Liver (tissue), 3 donors: Measurements from ENCODE around the gene ARHGAP10.

Source experiments
- ATF3 ChIP-seq: IDR thresholded peaks from 2 replicates; pipeline ENCODE4 v1.6.1; 2016; ENCODE audit warnings: antibody characterized with exemption
- CTCF ChIP-seq: fragments of 150-350 bp; IDR thresholded peaks from 2 replicates; pipeline ENCODE4 v1.5.1; 2017; ENCODE audit warnings: improper control_type of control experiment, low read depth, low read length; ENCODE audit not compliant: missing input control
- FOXA1 ChIP-seq: IDR thresholded peaks from 2 replicates; pipeline ENCODE4 v1.6.1; 2016; ENCODE audit warnings: antibody characterized with exemption
- HNF4G ChIP-seq: IDR thresholded peaks from 2 replicates; pipeline ENCODE4 v1.6.1; 2016; ENCODE audit warnings: antibody characterized with exemption
- RXRA ChIP-seq, 2 donors: IDR thresholded peaks; 2 replicates each; pipeline ENCODE4 v1.6.1; 2017 to 2018; ENCODE audit warnings: antibody characterized with exemption in 2 of 2, mild to moderate bottlenecking in 1 of 2
- TAF1 ChIP-seq: conservative IDR thresholded peaks from 2 replicates; pipeline ENCODE4 v1.6.1; 2016; ENCODE audit warnings: antibody characterized with exemption, mild to moderate bottlenecking
- TF ChIP-seq, protein P1 (sequence below): IDR thresholded peaks from 2 replicates; pipeline ENCODE4 v1.6.1; 2016; ENCODE audit warnings: antibody characterized with exemption, mild to moderate bottlenecking
- TF ChIP-seq, protein P2 (sequence below): IDR thresholded peaks from 2 replicates; pipeline ENCODE4 v1.6.1; 2016; ENCODE audit warnings: antibody characterized with exemption
- donor health status: healthy.
- donor health status: healthy.

DNA sequence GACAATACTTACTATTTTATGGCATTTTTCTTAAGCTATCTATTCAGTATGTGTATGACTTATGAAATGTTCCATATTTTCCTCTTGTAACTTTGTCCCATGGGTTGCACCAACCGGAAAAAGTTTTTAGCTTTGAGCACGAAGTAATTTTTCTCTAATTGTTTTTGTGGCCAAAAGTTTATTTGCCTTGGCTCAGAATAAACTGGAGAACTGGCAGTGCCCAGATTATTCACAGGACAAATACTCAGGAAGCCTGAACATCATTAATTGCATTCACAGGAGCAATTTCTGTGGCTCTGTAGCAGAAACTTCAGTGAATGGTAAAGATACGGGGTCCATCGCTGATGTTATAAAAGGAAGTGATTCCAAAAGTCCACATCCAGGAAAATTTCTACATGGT is 184.5 kb downstream of the ARHGAP10 start:
- TF ChIP-seq CTCF (no peak), FOXA1 (no peak), TAF1 (no peak), HNF4G (no peak), ATF3 (no peak), RXRA (IDR thresholded peaks at IDR 0.05) (no peak)
- TF ChIP-seq, protein P1, sequence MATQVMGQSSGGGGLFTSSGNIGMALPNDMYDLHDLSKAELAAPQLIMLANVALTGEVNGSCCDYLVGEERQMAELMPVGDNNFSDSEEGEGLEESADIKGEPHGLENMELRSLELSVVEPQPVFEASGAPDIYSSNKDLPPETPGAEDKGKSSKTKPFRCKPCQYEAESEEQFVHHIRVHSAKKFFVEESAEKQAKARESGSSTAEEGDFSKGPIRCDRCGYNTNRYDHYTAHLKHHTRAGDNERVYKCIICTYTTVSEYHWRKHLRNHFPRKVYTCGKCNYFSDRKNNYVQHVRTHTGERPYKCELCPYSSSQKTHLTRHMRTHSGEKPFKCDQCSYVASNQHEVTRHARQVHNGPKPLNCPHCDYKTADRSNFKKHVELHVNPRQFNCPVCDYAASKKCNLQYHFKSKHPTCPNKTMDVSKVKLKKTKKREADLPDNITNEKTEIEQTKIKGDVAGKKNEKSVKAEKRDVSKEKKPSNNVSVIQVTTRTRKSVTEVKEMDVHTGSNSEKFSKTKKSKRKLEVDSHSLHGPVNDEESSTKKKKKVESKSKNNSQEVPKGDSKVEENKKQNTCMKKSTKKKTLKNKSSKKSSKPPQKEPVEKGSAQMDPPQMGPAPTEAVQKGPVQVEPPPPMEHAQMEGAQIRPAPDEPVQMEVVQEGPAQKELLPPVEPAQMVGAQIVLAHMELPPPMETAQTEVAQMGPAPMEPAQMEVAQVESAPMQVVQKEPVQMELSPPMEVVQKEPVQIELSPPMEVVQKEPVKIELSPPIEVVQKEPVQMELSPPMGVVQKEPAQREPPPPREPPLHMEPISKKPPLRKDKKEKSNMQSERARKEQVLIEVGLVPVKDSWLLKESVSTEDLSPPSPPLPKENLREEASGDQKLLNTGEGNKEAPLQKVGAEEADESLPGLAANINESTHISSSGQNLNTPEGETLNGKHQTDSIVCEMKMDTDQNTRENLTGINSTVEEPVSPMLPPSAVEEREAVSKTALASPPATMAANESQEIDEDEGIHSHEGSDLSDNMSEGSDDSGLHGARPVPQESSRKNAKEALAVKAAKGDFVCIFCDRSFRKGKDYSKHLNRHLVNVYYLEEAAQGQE: no peak
- TF ChIP-seq, protein P2, sequence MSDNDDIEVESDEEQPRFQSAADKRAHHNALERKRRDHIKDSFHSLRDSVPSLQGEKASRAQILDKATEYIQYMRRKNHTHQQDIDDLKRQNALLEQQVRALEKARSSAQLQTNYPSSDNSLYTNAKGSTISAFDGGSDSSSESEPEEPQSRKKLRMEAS: no peak
